GM21515 (cell line): ENCODE measurements around the gene UVRAG.

ENCODE experiments used
- ATAC-seq: cut with Tn5 transposase; IDR thresholded peaks from one replicate; pipeline ENCODE4 v1.9.1; 2021; ENCODE audit not compliant: unreplicated experiment

Gene UVRAG

DNA sequence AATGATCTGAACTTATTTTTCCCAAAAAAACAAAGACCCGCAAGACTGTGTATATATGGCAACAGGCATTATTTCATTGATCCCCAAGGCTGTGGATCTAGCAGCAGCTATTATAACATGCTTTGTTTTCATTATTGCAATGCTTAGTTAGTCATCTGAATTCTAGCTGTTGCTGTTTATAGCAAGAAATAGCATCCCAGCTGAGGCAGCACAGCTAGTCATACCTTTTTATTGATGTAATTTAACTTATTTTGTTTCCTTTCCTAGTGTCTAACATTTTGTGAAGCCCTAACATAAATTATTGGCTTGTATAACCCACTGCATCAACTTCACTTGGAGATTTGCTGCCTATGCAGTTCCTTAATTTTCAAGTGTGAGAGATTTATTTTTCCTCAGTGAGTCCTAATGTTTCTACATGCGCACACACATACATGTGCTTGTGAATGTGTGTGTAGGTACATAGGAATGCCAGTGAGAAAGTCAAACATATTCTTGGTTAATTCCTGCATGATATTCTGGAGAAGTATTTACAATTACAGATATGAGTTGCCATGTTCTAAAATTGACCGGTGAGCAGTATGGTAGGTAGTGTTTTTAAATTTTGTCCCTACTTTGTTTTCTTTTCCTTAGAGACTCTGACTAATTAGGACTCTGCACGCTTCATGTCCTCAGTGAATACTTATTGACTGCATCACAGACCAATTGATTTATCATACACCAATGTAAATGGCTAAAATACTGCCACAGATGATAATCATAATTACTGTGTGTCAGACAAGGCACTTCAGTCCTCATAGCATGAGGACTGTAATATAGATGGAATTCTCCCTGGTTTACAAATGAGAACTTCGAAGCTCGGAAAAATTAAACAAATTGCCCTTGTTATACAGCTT lies 272.0 kb downstream of the UVRAG start:
- no peak for ATAC-seq

DNA sequence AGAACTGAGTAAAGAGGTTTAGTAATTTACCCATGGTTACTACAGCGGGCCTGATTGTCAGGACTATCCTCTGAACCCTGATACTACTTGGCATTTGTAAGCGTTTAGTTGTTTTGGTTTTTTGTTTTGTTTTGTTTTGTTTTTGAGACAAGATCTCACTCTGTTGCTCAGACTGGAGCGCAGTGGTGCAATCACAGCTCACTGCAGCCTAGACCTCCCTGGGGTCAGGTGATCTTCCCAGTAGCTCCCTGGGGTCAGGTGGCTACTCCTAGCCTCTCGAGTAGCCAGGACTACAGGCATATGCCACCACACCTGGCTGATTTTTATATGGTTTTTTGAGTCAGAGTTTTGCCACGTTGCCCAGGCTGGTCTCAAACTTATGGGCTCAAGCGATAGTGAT lies 272.7 kb downstream of the UVRAG start:
- ATAC-seq, result no peak

DNA sequence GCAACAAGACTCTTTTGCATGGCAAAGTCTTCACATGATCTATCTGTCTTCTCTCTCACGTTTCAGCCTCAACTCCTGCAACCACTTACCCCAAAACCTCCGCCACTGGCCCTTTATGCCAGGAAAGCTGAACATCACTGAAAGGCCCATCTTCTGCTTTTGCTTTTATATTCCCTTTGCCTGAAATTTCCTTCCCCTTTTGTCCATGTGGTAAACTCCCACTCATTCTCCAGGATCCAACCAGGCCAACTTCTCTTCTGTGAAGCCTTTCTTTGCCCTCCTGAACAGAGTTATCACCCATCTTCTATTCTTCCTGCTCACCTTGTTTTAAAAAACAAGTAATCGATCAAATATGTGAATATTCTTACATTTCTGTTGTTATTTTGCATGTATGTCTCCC lies 273.5 kb downstream of the UVRAG start:
- ATAC-seq, result no peak

DNA sequence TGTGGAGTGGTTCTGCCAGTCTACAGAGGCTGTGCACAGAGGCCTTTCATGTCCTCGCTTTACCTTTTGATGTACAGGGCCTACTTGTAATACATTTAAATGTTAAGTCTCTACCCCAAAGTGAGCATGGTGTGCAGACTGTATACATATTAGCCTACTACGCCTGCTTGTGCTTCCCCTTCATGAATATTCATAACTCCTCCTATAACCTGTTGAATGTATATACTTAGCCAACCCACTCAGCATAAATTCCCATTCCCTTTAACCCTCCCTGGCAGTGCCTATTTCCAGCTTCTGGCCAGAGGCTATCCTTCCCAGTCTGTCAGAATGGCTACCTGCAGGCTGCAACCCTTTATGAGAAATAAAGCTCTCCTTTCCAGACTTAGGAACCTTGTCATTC lies 275.2 kb downstream of the UVRAG start:
- no peak for ATAC-seq

DNA sequence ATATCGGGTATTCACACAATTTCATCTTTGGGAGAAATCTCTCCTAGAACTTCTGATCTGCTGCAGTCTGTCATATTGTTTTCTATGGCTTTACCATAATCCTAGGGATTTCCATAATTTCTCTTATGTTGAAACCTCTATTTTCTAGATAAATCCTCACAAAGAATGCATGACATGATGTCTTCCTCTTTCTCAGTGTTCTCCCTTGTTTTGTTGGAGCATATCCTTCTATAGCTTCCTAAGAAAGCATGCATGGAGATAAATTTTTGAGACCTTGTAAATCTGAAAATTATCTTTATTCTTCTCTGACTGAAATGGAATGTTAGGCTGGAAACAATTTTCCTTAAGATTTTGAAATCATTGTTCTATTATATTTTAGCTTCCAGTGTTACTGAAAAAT lies 275.8 kb downstream of the UVRAG start:
- no peak for ATAC-seq

DNA sequence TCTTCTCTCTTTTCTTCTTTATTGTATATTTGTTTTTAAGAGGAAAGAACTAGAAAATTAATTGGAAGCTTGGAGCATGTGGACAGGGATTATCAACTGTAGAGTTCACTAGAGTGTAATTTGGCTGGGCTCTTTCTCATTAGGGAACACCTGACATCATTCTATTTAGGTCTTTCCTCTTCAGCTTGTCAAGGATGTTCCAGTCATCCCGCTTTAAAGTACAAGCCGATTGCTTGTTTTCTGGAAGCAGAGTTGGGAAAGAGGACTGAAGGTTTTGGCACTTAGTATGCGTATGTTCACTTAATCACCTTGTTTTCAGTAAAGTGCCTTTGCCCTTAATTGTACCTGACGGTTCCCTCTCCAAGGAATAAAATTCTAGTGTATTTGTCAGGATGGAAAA lies 279.7 kb downstream of the UVRAG start:
- ATAC-seq, result no peak

DNA sequence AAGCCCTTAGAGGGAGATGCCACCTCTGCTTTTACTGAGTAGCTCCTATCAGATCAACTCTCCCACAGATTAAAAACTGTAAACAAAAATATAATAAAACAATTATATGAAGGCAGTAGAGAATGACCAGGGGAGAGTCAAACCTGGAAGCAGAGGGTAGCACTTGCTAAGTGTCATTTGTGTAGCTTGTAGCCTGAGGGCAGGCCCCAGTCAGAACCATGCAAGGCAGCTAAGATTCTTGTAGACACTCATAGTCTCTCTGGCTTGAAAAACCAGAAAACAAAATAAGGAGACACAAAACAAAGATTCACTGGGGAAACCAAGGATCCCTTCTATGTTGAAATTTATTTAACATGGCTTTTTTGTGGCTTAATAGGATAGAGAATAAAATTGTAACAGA lies 280.9 kb downstream of the UVRAG start:
- no peak for ATAC-seq

DNA sequence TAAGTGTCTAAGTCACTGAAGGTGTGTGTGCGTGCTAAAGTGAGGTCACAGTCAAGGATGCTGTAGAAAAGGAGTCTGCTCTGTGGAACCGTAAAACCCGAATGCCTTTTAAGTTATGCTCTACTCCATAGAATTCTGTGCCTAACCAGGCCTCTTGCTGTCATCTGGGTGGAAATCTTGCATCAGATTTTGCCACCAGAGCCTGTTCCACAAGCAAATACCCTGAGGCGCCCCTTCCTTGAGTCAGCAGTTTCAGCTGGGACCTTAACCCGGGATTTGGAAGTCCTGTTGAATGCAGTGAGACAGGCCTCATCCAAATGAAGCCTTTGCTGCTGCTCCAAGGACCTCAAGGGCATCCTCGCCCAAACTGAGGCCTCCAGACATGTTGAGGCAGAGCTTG lies 281.5 kb downstream of the UVRAG start:
- ATAC-seq, result no peak

DNA sequence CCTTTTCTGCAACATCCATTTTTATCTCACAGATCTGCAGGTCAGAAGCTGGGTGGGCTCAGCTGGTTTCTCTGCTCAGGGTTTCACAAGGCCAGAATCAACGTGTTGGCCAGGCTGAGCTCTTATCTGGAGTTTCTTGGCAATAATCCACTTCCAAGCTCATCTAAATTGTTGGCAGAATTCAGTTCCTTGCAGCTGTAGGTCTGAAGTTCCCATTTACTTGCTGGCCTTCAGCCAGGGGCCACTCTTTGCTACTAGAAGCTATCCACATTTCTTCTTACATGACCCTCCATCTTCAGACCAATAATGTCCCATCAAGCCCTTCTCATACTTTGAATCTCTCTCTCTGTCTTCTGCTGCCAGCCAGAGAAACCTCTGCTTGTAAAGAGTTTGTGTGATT lies 287.8 kb downstream of the UVRAG start:
- ATAC-seq, result no peak

DNA sequence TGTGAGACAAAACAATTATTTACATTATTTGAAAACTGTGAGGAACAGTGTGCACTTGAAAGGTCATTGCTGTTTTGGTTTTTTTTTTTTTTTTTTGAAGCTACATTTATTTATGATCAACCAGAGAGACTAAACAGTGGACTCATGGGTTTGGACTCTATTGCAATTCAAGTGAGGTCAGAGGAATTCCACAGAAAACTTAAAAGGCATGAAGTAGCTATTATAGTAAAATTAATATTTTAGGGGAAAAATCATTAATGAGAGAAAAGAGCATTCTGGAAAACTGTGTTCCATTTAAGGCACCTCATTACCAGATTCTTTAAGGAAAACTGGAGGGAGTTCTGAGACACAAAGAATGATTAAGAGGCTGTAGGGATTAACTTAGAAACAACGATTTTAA lies 288.4 kb downstream of the UVRAG start:
- ATAC-seq, result no peak

DNA sequence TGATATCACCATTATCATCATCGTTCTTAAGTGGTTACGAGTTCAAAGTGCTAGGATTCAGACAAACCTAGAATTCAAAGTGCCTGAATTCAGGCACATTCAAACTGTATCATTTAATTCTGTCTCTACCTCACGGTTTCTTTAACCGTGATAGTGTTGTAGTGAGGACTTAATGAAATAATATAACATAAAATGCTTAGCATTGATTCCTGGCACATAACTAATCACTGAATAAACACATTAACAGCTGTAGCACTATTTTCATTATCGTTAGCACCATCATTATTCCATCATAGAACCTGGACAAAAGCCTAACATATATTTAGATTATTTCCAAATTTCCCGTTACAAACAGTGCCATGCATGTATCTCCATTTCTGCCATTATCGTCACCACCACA lies 289.3 kb downstream of the UVRAG start:
- no peak for ATAC-seq

DNA sequence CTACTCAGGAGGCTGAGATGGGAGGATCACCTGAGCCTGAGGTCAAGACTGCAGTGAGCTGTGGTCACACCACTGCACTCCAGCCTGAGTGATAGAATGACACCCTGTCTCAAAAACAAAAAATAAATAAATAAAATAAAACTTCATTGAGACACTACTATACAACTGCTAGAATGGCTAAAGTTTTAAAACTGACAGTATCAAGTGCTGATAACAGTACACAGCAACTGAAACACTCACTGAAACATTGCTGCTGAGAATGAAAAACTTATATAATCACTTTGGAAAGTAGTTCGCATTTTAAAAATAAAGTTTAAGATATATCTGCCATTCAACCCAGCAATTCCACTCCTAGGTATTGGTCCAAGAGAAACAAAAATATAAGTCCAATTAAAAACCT lies 290.6 kb downstream of the UVRAG start:
- ATAC-seq, result no peak

DNA sequence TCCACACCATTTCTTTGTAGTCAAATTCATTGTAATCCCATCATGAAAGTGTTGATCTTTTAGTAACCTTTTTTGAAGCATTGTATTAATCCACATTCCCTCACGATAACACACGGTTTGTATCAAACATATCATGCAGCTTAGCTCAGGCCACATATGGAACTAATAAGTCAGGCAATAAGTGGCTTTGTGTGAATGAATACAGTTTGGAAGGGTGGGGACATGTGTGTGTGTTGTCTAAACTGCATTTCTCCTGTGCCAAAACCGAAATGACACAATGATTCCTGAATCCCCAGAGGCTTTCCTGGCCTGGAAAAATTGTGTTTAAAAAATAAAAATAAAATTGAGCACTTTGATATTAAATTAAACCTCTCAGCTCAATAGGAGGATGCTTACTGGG lies 293.0 kb downstream of the UVRAG start:
- no peak for ATAC-seq

DNA sequence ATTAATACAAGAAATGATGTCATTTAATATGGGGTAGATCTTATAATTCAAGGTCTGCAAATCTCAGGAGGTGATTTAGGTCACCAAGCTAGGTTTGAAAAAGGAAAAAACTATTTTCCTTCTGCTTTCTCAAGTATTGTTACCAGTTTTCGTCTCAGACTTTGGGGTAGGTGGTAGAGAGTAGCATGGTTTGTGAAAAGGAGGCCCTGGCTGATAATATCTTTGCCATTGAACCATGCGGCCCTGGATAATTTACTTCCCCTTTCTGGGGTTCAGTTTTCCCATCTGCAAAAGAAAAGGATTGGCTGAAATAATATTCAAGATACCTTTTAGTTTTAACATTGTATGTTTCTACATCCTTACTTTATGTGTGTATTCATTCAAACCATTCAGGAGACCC lies 299.2 kb downstream of the UVRAG start:
- ATAC-seq, result no peak

DNA sequence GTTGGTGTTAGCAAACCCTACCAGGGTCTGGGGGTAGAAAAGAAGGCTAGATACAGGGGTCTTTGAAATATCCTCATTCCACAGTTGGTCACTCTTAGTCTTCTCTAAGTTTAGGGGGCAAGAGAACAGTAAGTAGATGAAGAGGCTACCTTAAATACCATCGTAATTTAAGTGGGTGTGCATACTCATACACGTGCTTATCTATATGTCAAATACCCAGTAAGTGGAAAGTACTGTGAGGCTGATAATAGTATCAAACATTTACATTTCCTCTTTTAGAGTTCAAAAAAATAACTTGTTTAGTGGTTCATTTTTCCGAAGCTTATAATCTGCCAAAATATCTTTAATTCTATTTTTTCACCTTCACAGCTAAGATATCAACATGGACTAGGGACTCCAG lies 300.5 kb downstream of the UVRAG start:
- ATAC-seq, result no peak

DNA sequence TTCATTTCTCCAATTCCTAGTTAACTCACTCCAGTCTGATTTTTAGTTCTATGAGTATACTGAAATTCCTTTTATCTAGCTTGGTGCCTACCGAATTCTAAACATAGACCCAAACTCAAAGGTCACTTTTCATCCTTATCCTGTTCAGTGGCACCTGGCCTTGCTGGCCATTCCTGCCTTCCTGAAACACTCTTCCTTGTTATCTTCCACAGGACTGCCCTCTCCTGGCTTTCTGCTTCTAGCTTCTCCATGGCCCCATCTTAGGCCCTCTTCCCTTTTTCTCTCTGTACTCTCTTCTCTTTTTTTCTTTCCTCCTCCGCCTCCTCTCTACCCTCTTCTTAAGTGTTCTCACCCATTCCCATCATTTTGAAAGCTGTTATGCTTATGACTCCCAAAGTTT lies 304.0 kb downstream of the UVRAG start:
- ATAC-seq, result no peak

DNA sequence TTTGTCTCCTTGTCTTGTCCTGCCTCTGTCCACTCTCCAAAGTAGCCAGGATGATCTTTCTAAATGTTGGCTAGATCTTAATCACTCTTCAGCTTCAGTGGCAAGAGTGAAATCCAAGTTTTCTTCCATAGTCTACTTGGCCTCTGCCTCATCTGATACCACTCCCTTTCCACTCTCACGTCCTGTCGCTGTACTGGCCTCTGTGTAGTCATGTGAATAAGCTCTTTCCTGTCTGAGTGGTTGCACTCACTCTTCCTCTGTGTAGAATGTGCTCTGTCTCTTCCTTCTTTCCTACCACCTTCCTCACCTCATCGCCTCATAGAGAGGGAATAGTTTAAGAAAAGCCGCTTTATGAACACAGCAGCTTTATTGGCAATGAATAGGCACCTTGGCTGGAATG lies 304.8 kb downstream of the UVRAG start:
- ATAC-seq, result no peak

DNA sequence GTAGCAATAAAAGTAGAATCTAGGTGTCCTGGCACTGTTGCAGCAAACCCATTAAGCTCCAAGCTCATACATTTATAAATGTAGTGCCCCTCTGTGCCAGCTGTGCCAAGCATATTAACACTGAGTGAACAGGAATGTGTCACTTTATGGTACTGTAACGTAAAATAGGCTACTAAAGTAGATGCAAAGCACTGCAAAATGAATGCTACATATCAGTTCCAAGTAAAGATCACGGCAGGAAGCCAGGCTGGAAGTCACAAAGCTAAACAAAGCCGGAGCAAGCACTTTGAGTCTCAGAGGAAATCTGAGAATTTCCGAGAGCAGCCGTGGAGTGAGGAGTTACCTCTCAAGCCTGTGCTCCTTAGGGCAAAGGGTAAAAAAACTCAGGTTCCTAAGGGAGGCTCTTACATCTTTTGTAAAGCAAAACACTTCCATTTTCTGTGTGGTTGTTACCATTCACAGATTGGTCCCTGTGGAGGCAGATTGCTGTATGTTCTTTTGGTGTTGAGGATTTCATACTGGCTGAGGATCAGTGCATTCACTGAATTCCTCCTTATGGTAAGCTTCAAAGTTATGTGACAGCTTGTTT lies 305.6 kb downstream of the UVRAG start:
- ATAC-seq, result no peak

DNA sequence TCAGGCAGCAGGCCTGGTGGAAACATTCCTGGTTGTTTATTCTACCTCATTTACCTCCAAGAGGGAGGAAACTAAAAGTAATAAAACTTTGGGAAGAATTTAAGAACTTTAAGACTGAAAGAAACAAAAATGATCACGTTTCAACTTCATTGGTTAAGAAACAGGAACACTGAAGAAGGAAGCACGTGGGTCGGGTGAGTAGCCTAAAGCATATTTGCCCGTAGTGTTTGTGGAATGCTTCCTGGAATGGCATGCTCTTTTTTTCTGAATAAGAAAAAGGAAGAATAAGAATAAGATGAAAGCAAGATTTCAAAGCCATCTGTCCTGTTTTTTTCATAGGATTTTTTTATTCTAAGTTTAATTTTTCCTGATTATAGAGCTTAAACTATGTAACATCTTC lies 308.2 kb downstream of the UVRAG start:
- ATAC-seq, result no peak

DNA sequence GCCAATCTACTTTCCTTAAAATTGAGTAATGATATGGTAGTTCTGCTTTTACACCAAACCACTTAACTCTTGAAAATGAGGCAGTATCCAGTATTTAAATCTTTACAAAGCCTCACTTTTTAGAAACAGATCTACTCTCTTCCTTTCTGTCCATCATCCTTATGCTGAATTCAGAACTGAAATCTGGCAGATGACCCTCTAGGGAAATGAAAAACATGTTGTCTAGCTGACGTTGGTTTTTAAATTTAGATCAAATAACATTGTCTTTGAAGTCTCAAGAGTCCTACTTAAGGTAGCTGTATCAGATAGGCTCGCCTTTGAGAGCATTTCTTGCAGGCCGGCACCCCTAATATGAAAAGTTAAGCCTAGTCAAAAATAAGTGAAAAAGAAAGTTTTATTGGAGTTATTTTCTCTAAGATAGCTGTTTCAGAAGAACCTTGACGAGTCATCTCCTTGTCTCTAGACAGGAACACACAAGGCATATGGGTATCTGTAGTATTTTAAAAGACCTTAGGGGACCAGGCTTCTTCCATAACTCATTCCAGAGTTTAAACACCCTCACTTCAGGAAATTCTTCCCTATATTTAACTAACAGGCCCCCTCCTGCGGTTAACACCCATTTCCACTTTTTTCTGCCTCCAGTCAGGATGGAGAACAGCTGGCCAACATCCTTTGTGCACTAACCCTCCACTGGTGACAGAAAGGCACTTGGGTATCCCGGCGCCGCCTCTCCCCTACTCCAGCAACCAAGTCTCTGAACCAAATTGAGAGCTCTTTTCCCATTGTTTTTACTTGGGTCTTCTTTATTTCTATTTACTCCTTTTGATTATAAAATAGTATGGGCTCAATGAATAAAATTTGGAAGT lies 310.1 kb downstream of the UVRAG start:
- no peak for ATAC-seq

DNA sequence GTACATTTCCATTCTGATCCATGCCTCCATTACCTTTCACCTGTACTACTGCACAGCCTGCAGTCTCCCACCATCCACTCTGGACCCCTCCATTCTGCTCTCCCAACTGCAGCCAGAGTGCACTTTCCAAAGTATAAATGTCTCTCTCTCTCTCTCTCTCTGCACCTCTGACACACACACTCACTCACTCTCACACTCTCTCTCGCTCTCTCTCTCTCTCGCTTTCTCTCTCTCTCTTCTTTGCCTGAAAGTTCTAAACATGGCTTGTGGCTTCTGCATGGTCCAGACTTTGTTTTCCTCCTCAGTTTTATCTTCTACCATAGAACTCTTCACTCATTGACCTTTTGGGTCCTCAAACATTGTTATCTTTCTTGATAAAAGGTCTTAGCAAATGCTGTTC lies 314.7 kb downstream of the UVRAG start:
- no peak for ATAC-seq

DNA sequence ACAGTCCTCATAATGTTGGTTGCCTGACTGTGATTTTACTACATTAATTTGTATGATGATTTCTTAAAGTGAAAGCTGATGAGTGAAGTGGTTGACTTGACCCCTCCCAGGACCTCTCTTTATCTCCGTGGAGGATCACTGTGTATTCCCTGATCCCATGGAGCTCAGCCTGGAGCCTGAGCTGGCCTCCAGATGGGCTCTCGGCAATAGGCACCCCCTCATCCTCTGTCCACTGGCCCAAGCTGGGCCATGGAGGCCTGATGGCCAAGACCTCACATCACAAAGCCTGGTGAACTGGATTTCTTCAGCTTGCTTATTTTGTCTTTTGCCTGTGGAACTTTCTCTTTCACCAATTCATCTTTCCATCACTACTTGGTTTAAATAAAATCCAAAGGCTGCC lies 316.1 kb downstream of the UVRAG start:
- no peak for ATAC-seq
